ENCODE measurements around the gene TRAPPC8. TPM values are rescaled to one million over a fixed set of nuclear protein-coding genes. Genes with fewer than 3 reads are reported as not detected.
"Not testable (repeated sequence)": the region's sequence is repeated elsewhere in the genome, so short reads cannot be mapped to it uniquely, and the experiment has no call there.

TRAPPC8 gene
- total RNA-seq, 4 donors from 2014 or later, result 43.7 to 58.6 (median 48.3) TPM

- no peak overlapping the region for H3K4me3 ChIP-seq
- H3K4me1 ChIP-seq, result no peaks in the 10 kb centered on the region
- no peaks in the 10 kb centered on the region for H3K9me3 ChIP-seq
- H3K27me3 ChIP-seq, result no peaks in the 10 kb centered on the region
- peaks cover 0 to 57% (median 0%) of the 10 kb centered on the region in 3 donors for H3K36me3 ChIP-seq
- H3K27ac ChIP-seq, result no peak overlapping the region
- no peak for TF ChIP-seq CTCF (IDR thresholded peaks at IDR 0.05)
- TF ChIP-seq POLR2A (IDR thresholded peaks at IDR 0.05), result no peak
- DNase-seq, result no peak
Measured at GRCh38 chr18:31920277-31920676, 22.7 kb downstream of the TRAPPC8 start.

- DNase-seq, H3K4me3 ChIP-seq, H3K27me3 ChIP-seq, H3K4me1 ChIP-seq, H3K27ac ChIP-seq, H3K9me3 ChIP-seq: not testable (repeated sequence)
- H3K36me3 ChIP-seq, result peaks cover 0 to 61% (median 0%) of the 10 kb centered on the region in 3 donors
Measured at GRCh38 chr18:31919366-31919765, 23.6 kb downstream of the TRAPPC8 start.

GRCh38 chr18:31918733-31919132 lies 24.2 kb downstream of the TRAPPC8 start:
- no peak for DNase-seq
- H3K27me3 ChIP-seq, result no peaks in the 10 kb centered on the region
- peaks cover 0 to 56% (median 0%) of the 10 kb centered on the region in 3 donors for H3K36me3 ChIP-seq
- H3K27ac ChIP-seq, result no peak overlapping the region
- no peaks in the 10 kb centered on the region for H3K9me3 ChIP-seq
- no peak overlapping the region for H3K4me3 ChIP-seq
- TF ChIP-seq POLR2A (IDR thresholded peaks at IDR 0.05) (no peak), CTCF (IDR thresholded peaks at IDR 0.05) (no peak)
- no peaks in the 10 kb centered on the region for H3K4me1 ChIP-seq

GRCh38 chr18:31901063-31901462 lies 41.9 kb downstream of the TRAPPC8 start:
- Histone ChIP-seq H3K27ac (no peak overlapping the region), H3K4me3 (no peak overlapping the region), H3K4me1 (no peaks in the 10 kb centered on the region), H3K27me3 (no peaks in the 10 kb centered on the region), H3K9me3 (no peaks in the 10 kb centered on the region), H3K36me3 (peaks cover 0 to 78% (median 0%) of the 10 kb centered on the region in 3 donors)
- DNase-seq, result no peak
- TF ChIP-seq CTCF (IDR thresholded peaks at IDR 0.05) (no peak), POLR2A (IDR thresholded peaks at IDR 0.05) (no peak)

GRCh38 chr18:31899771-31900170 lies 43.2 kb downstream of the TRAPPC8 start:
- not testable (repeated sequence) for DNase-seq, H3K27me3 ChIP-seq

GRCh38 chr18:31892936-31893335 lies 50.0 kb downstream of the TRAPPC8 start:
- H3K9me3 ChIP-seq, result no peaks in the 10 kb centered on the region
- DNase-seq, result no peak
- TF ChIP-seq POLR2A (IDR thresholded peaks at IDR 0.05) (no peak), CTCF (IDR thresholded peaks at IDR 0.05) (no peak)
- H3K27me3 ChIP-seq, result no peaks in the 10 kb centered on the region
- no peak overlapping the region for H3K27ac ChIP-seq
- no peak overlapping the region for H3K4me3 ChIP-seq
- H3K36me3 ChIP-seq, result peaks cover 0 to 62% (median 0%) of the 10 kb centered on the region in 3 donors
- no peaks in the 10 kb centered on the region for H3K4me1 ChIP-seq

More at GRCh38 chr18:31899771-31900170, 43.2 kb downstream of the TRAPPC8 start:
- not testable (repeated sequence) for H3K4me3 ChIP-seq, H3K4me1 ChIP-seq, H3K27ac ChIP-seq, H3K9me3 ChIP-seq
- peaks cover 0 to 73% (median 0%) of the 10 kb centered on the region in 3 donors for H3K36me3 ChIP-seq

GRCh38 chr18:31891566-31891965 lies 51.4 kb downstream of the TRAPPC8 start:
- Histone ChIP-seq H3K4me1 (no peaks in the 10 kb centered on the region), H3K36me3 (peaks cover 0 to 65% (median 0%) of the 10 kb centered on the region in 3 donors), H3K27ac (no peak overlapping the region), H3K4me3 (no peak overlapping the region), H3K9me3 (no peaks in the 10 kb centered on the region), H3K27me3 (no peaks in the 10 kb centered on the region)
- no peak for DNase-seq
- no peak for TF ChIP-seq POLR2A (IDR thresholded peaks at IDR 0.05)
- no peak for TF ChIP-seq CTCF (IDR thresholded peaks at IDR 0.05)

Data from Peyer's patch (tissue), 4 donors.